ENCODE measurements around the gene SMURF2. TPM values are rescaled to one million over a fixed set of nuclear protein-coding genes. Genes with fewer than 3 reads are reported as not detected.

Gene SMURF2
- total and polyA plus RNA-seq, 9 of the 15 experiments (the other 6 are each of a cell fraction or from before 2014, with no cell fraction given), result 3.8 to 22.0 (median 14.8) TPM

DNA sequence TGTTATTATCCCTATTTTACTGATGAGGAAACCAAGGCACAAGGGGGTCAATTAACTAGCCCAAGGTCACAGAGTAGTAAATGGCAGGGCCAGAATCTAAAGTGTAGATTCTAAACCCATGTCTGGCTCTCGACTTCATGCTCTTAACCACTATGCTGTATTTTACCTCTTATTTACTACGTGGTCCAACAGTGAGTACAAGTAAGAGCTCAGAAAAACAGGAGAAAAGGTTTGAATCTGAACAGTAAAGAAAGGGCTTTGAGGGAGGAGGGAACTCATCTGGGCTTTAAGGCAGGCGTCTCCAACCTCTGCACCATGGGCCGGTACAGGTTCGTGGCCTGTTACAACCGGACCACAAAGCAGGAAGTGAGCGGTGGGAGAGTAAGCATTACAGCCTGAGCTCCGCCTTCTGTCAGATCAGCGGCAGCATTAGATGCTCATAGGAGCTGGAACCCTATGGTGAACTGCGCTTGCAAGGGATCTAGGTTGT, 62.9 kb downstream of the SMURF2 start (continued):
- TF ChIP-seq, protein P1, sequence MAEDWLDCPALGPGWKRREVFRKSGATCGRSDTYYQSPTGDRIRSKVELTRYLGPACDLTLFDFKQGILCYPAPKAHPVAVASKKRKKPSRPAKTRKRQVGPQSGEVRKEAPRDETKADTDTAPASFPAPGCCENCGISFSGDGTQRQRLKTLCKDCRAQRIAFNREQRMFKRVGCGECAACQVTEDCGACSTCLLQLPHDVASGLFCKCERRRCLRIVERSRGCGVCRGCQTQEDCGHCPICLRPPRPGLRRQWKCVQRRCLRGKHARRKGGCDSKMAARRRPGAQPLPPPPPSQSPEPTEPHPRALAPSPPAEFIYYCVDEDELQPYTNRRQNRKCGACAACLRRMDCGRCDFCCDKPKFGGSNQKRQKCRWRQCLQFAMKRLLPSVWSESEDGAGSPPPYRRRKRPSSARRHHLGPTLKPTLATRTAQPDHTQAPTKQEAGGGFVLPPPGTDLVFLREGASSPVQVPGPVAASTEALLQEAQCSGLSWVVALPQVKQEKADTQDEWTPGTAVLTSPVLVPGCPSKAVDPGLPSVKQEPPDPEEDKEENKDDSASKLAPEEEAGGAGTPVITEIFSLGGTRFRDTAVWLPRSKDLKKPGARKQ (CRISPR knock-in tag; IDR thresholded peaks at IDR 0.05), result no peak
- TF ChIP-seq RBFOX2 (IDR thresholded peaks at IDR 0.05; ENCODE audit: low read depth, low read length) (peak; percentile 57; the same call in 1 of the 2 replicates), POLR2G (IDR thresholded peaks at IDR 0.05; ENCODE audit: low read depth, low read length) (peak; percentile 49), HIVEP1 (CRISPR knock-in tag; IDR thresholded peaks at IDR 0.05) (no peak), SUPT5H (IDR thresholded peaks at IDR 0.05) (peak; percentile 74), RBM39 (optimal IDR thresholded peaks at IDR 0.05; ENCODE audit: low read depth, low read length) (no peak), CCNT2 (IDR thresholded peaks at IDR 0.05; ENCODE audit: borderline replicate concordance, extremely low read depth, insufficient read length, low read depth, low read length) (no peak), NR1H2 (CRISPR knock-in tag; IDR thresholded peaks at IDR 0.05) (no peak), KDM1A (IDR thresholded peaks at IDR 0.05) (no peak), POLR2B (IDR thresholded peaks at IDR 0.05; ENCODE audit: low read depth, partially characterized antibody) (peak; percentile 58), ARID2 (IDR thresholded peaks at IDR 0.05) (no peak), LEF1 (IDR thresholded peaks at IDR 0.05) (peak; percentile 50; the same call in 1 of the 2 replicates), ZNF12 (CRISPR knock-in tag; IDR thresholded peaks at IDR 0.05) (no peak), TEAD1 (CRISPR knock-in tag; IDR thresholded peaks at IDR 0.05) (no peak)
- TF ChIP-seq, protein P2, sequence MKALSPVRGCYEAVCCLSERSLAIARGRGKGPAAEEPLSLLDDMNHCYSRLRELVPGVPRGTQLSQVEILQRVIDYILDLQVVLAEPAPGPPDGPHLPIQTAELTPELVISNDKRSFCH (CRISPR knock-in tag; IDR thresholded peaks at IDR 0.05), result no peak
- TF ChIP-seq, protein P2 (tag; IDR thresholded peaks at IDR 0.05), result no peak
- TF ChIP-seq, protein P3, sequence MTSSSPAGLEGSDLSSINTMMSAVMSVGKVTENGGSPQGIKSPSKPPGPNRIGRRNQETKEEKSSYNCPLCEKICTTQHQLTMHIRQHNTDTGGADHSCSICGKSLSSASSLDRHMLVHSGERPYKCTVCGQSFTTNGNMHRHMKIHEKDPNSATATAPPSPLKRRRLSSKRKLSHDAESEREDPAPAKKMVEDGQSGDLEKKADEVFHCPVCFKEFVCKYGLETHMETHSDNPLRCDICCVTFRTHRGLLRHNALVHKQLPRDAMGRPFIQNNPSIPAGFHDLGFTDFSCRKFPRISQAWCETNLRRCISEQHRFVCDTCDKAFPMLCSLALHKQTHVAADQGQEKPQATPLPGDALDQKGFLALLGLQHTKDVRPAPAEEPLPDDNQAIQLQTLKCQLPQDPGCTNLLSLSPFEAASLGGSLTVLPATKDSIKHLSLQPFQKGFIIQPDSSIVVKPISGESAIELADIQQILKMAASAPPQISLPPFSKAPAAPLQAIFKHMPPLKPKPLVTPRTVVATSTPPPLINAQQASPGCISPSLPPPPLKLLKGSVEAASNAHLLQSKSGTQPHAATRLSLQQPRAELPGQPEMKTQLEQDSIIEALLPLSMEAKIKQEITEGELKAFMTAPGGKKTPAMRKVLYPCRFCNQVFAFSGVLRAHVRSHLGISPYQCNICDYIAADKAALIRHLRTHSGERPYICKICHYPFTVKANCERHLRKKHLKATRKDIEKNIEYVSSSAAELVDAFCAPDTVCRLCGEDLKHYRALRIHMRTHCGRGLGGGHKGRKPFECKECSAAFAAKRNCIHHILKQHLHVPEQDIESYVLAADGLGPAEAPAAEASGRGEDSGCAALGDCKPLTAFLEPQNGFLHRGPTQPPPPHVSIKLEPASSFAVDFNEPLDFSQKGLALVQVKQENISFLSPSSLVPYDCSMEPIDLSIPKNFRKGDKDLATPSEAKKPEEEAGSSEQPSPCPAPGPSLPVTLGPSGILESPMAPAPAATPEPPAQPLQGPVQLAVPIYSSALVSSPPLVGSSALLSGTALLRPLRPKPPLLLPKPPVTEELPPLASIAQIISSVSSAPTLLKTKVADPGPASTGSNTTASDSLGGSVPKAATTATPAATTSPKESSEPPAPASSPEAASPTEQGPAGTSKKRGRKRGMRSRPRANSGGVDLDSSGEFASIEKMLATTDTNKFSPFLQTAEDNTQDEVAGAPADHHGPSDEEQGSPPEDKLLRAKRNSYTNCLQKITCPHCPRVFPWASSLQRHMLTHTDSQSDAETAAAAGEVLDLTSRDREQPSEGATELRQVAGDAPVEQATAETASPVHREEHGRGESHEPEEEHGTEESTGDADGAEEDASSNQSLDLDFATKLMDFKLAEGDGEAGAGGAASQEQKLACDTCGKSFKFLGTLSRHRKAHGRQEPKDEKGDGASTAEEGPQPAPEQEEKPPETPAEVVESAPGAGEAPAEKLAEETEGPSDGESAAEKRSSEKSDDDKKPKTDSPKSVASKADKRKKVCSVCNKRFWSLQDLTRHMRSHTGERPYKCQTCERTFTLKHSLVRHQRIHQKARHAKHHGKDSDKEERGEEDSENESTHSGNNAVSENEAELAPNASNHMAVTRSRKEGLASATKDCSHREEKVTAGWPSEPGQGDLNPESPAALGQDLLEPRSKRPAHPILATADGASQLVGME (CRISPR knock-in tag; IDR thresholded peaks at IDR 0.05), result no peak
- TF ChIP-seq, protein P4, sequence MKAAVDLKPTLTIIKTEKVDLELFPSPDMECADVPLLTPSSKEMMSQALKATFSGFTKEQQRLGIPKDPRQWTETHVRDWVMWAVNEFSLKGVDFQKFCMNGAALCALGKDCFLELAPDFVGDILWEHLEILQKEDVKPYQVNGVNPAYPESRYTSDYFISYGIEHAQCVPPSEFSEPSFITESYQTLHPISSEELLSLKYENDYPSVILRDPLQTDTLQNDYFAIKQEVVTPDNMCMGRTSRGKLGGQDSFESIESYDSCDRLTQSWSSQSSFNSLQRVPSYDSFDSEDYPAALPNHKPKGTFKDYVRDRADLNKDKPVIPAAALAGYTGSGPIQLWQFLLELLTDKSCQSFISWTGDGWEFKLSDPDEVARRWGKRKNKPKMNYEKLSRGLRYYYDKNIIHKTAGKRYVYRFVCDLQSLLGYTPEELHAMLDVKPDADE (conservative IDR thresholded peaks at IDR 0.05; ENCODE audit: control insufficient read depth, low read depth, low read length), result no peak; the same call in 1 of the 2 replicates

All from K562 (cell line).